SK-N-MC (cell line): ENCODE data around the gene CDH4.

Experiments
- EZH2 ChIP-seq: fragments of 200-600 bp; sonication (generic); IDR thresholded peaks from one replicate; pipeline ENCODE4 v1.6.1; 2017; ENCODE audit warnings: antibody characterized with exemption
- POLR2AphosphoS5 ChIP-seq: IDR thresholded peaks from 2 replicates; pipeline ENCODE4 v1.6.1; 2012; ENCODE audit warnings: mild to moderate bottlenecking, low read depth, low read length, borderline replicate concordance

GRCh38 chr20:61895686-61896057 is 643.6 kb downstream of the CDH4 start:
- TF ChIP-seq EZH2 (no peak), POLR2AphosphoS5 (no peak)
